GM19025 (cell line): ENCODE results near the gene USP11.

Source experiments
- ATAC-seq: cut with Tn5 transposase; IDR thresholded peaks from one replicate; pipeline ENCODE4 v1.9.1; 2021; ENCODE audit warnings: mild to moderate bottlenecking, low read depth, moderate library complexity; ENCODE audit not compliant: unreplicated experiment

The USP11 gene

GRCh38 chrX:47223476-47224250, 9.1 kb upstream of the USP11 start:
- ATAC-seq: no peak

DNA sequence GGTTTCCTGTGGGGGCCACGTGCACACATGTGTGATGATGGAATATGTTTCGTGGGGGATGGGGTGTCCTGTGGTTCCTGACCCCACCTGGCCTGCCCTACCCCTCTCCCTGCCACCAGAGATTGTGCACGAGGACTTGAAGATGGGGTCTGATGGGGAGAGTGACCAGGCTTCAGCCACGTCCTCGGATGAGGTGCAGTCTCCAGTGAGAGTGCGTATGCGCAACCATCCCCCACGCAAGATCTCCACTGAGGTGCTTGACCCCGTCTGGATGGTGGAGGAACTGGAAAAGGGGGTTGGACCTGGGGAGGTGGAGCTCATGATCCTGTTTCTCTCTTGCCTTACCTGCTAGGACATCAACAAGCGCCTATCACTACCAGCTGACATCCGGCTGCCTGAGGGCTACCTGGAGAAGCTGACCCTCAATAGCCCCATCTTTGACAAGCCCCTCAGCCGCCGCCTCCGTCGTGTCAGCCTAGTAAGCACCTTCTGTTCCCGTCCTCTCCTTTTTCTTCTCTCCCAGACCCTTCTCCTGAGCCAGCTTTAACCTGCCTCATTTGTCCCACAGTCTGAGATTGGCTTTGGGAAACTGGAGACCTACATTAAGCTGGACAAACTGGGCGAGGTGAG, 8.4 kb upstream of the USP11 start:
- ATAC-seq: no peak

DNA sequence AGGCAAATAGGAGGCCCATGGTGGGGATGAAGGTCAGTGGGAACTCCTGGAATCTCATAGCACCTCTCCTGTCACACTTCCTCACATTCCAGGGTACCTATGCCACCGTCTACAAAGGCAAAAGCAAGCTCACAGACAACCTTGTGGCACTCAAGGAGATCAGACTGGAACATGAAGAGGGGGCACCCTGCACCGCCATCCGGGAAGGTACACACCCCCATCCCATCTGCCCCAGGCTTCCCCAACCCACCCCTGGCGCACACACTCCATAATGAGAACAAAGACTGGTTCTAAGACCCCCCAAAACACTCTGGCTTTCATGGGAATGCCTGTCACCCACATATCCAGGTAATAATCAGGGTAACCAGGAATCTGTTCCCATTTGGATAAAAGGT, 7.9 kb upstream of the USP11 start:
- no peak for ATAC-seq

DNA sequence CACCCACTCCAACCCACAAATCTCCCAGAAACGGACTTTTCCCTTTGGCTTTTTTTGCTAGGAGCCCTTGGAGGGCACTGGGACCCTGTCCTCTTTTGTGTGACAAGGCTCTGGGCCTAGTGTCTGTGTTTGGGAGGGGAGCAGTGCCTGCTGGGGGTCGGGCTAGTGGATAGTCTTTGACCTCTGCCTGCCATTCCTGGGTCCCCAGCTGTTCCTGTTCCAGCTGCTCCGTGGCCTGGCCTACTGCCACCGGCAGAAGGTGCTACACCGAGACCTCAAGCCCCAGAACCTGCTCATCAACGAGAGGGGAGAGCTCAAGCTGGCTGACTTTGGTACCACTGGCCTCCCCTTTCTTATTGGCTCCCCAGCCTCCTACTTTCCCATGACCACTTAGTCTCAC, 6.7 kb upstream of the USP11 start:
- ATAC-seq: no peak

DNA sequence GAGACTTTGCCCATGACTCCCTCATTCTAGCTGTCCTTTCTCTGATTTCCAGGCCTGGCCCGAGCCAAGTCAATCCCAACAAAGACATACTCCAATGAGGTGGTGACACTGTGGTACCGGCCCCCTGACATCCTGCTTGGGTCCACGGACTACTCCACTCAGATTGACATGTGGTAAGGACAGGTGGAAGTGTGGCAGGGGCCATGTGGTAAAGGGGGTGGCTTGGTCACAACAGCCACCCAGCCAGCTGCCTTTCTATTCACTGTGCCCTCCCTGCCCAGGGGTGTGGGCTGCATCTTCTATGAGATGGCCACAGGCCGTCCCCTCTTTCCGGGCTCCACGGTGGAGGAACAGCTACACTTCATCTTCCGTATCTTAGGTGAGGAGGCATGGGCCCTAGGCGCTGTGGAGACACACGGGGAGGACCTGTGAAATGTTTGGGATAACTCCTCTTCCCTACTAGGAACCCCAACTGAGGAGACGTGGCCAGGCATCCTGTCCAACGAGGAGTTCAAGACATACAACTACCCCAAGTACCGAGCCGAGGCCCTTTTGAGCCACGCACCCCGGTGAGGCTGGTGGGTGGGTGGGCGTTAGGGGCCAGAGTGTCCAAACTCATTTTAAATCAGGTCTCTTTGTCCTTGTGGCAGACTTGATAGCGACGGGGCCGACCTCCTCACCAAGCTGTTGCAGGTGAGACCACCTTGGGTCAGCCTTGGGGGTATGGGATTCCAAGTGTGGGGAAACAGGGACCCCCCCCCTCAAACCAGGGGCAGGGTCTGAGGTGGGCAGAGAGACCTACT, 6.1 kb upstream of the USP11 start:
- ATAC-seq: no peak

GRCh38 chrX:47227334-47227583, 5.5 kb upstream of the USP11 start:
- no peak for ATAC-seq

DNA sequence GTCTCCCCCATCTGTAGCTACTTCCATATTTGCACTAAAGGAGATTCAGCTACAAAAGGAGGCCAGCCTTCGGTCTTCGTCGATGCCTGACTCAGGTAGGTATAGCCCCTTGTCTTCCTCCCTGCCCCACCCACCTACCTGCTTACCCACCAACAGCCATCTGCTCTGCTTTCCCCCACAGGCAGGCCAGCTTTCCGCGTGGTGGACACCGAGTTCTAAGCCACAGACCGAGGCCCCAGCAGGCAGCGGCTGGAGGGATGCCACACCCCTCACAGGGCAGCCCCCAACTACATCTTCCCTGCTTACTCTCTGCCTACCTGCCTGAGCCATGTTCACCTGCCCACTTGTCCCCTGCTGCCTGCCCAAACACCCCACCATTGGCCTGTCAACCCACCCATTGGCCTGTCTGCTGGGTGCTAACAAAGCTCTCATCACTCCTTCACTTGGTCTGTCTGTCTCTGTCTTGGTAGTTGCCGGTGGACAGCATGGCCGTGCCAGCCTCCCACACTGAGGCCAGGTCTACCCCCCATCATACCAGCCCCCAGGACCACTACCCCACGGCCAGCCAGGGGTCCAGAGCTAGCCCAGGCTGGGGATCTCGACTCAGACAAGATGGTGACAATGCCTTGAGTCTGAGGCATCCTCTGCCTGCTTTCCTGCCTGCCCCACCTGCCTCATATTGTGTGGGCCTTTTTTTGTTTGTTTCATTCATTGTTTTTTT, 4.1 kb upstream of the USP11 start:
- no peak for ATAC-seq

DNA sequence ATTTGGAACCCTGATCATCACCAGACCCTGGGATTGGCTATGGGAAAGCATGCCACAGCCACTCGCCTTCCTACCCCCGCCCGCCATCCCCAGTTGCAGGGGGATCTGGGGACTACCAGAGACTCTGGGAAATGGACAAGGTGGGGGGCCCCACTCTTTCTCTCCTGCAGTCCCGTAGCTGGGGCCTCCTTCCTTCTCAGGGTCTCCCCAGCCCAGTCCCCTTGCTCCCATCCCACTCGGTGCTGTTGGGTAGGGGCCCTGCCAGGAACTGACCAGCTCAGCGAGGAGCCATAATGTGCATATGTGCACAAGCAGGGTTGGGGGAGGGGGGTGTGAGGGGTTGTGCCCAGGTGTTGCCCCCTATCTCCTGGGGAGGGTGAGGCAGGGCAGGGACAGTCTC, 3.4 kb upstream of the USP11 start:
- no peak for ATAC-seq

DNA sequence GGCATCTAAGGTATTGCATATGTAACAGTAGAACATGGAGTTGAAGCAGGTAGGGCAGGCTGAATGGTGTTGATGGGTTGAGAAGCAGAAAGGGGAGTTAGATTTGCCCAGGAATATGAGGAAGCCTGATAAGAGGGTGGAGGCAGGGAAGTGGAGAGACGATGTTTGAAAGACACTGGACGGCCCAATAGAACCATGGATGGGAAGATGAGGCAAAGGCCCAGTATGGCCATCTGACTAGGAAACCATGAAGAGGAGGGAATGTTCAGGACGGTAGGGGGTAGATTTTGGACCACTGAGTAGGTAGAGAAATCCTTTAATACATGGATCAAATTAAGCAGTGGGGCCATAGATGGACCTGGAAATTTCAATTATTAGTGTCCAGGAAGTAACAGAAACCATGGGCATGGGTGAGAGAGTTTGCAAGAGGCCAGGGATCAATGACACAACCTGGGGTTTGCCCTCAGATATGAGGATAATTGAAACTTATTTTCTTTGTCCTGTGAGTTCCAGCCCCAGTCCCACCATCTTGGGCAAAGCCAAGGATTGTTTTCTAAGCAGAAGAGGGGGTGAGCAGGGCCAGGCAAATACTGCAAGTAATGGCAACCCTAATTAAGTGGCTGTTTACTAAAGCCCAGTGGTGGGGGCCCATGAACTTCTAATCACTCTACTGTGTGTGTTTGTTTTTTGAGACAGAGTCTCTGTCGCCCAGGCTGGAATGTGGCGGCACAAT, 2.5 kb upstream of the USP11 start:
- no peak for ATAC-seq

GRCh38 chrX:47231167-47231566, 1.6 kb upstream of the USP11 start:
- ATAC-seq: no peak

GRCh38 chrX:47232197-47232802, 509 bp upstream of the USP11 start:
- ATAC-seq: no peak

GRCh38 chrX:47233333-47234113, 714 bp downstream of the USP11 start:
- peak; percentile 84 for ATAC-seq

DNA sequence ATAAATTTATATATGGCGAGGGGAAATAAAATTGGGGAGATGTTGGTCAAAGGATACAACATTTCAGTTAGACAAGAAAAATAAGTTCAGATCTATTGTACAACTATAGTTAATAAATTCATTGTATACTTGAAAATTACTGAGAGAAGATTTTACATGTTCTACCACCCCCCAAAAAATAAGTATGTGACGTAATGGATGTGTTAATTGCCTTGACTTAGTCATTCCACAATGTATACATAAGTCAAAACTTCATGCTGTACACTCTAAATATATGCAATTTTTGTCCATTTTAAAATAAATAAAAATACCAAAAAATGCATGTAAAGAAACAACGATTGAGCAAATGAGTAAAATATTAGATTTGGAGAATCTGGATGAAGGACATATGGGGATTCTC, 1.8 kb downstream of the USP11 start:
- ATAC-seq: no peak

GRCh38 chrX:47235691-47236103, 2.9 kb downstream of the USP11 start:
- no peak for ATAC-seq

DNA sequence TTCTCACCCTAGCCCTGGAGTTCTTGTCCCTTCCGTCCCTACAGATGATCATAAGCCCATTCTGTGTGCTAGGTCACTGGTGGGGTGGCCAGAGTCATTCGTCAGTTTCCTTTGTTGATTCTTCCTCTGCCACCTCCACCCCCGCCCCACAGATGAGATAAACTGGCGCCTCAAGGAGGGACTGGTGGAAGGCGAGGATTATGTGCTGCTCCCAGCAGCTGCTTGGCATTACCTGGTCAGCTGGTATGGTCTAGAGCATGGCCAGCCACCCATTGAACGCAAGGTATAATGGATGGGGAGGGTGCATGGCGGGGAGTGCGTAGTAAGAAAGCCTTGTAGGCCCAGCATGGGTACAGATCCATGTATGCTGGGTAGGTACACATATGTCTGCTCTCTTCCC, 6.4 kb downstream of the USP11 start:
- ATAC-seq: no peak

DNA sequence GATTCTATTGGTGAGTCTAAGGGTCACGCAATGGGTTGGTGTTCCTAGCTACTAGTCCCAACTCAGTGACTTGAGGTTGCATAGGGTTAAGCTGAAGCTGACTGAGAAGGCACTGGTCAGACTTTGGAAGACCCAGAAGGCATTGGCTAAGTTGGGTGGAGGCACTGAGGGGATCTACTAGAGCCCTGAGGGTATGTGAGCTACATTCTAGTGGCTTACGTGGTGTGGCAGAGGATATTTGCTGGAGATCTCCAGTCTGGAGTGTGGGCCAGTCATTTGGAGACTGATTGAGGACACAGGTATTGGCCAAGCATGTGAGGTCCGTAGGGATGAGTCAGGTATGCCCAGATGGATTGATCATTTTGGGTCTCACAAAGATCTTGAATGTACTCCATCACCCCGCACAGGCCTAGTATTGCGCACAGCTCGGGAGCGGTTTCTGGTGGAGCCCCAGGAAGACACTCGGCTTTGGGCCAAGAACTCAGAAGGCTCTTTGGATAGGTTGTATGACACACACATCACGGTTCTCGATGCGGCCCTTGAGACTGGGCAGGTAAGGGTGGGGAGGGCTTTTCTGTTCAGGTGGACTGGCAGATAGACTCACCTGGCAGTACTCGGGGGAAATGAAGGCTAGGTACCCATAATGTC, 7.2 kb downstream of the USP11 start:
- no peak for ATAC-seq

GRCh38 chrX:47240619-47241018, 7.8 kb downstream of the USP11 start:
- ATAC-seq: no peak

DNA sequence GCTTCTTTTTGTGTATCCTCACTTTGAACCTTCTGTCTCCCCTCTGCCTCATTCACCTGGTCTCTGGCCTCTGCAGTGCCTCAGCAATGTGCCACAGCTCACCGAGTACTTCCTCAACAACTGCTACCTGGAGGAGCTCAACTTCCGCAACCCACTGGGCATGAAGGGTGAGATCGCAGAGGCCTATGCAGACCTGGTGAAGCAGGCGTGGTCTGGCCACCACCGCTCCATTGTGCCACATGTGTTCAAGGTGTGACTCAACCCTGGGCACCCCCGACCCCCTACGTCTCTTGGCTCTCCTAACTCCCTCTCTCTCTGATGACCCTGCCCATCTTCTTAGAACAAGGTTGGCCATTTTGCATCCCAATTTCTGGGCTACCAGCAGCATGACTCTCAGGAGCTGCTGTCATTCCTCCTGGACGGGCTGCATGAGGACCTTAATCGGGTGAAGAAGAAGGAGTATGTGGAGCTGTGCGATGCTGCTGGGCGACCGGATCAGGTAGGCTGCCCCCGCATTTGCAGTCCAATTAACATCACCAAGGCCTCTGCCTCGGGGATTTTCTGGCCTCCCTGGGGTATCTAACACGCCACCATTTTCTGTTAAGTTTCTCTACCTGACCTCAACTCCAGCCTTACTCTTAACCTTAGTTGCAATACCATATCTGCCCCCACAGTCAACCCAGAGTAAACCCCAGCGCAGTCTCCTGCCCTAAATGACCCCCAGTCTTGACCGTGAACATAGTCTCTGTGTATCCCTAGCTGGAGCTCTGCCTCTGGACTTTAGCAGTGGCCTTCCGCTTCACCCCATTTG, 8.6 kb downstream of the USP11 start:
- no peak for ATAC-seq
